A549 (cell line): Measurements from ENCODE around the gene DYNLRB2. TPM values are rescaled to one million over a fixed set of nuclear protein-coding genes. Genes with fewer than 3 reads are reported as not detected.

Experiments
- ATAC-seq, 2 experiments: fragments of 200-7000 bp in 1 of 2; fragments of >200 bp in 1 of 2; cut with Nextera tagmentation in 1 of 2; cut with Tn5 transposase in 1 of 2; 3 replicates each; pipeline versions ENCODE4 v1.8.0 to v1.9.1; 2018 to 2020; ENCODE audit warnings: mild to moderate bottlenecking in 1 of 2, moderate library complexity in 1 of 2
- CTCF ChIA-PET: fragments of 300-600 bp; sonication (Branson Sonifier 250); formaldehyde crosslinking; extraction: SDS; loops from one replicate; lab custom pipeline; 2021; ENCODE audit warnings: antibody characterized with exemption, inconsistent platforms; lab: Yijun Ruan, JAX
- POLR2A ChIA-PET: fragments of 350-600 bp; formaldehyde crosslinking; extraction: SDS; loops from one replicate; lab custom pipeline; 2021; ENCODE audit warnings: antibody characterized with exemption, inconsistent platforms; lab: Yijun Ruan, JAX
- DNase-seq, 2 experiments: peaks; one replicate each; pipeline versions ENCODE4 v3.0.0 to v3.0.0-alpha.2; 2011 to 2016; ENCODE audit warnings: low read depth in 1 of 2, low spot score in 1 of 2
- FAIRE-seq: peaks from 2 replicates; lab custom pipeline; 2011; peaks lifted over from hg19 to GRCh38; lab: Jason Lieb, UNC
- H3K27ac ChIP-seq, 2 experiments: fragments of >200 bp; sonication (Bioruptor Twin); formaldehyde crosslinking; 3 replicates each; pipeline ENCODE4 v1.5.1; 2016 to 2017
- H3K4me1 ChIP-seq: fragments of >200 bp; sonication (Bioruptor Twin); formaldehyde crosslinking; 3 replicates; pipeline ENCODE4 v1.6.1; 2016
- H3K4me2 ChIP-seq: fragments of >200 bp; sonication (Bioruptor Twin); formaldehyde crosslinking; 3 replicates; pipeline ENCODE4 v1.6.1; 2016
- H3K4me3 ChIP-seq: fragments of >200 bp; sonication (Bioruptor Twin); formaldehyde crosslinking; 3 replicates; pipeline ENCODE4 v1.5.1; 2016
- H3K9me3 ChIP-seq: fragments of >200 bp; sonication (Bioruptor Twin); formaldehyde crosslinking; 3 replicates; pipeline ENCODE4 v1.6.1; 2016
- BHLHE40 ChIP-seq: IDR thresholded peaks from 2 replicates; pipeline ENCODE4 v1.6.1; 2012; ENCODE audit warnings: low read depth, low read length, inconsistent platforms
- CBX8 ChIP-seq: fragments of 200-600 bp; sonication (generic); IDR thresholded peaks from 2 replicates; pipeline ENCODE4 v1.6.1; 2016
- CHD4 ChIP-seq: fragments of 200-600 bp; sonication (generic); IDR thresholded peaks from 2 replicates; pipeline ENCODE4 v1.6.1; 2016; ENCODE audit warnings: antibody characterized with exemption, mild to moderate bottlenecking, borderline replicate concordance
- E2F6 ChIP-seq: IDR thresholded peaks from 2 replicates; pipeline ENCODE4 v1.6.1; 2012; ENCODE audit warnings: low read depth, borderline replicate concordance
- EHMT2 ChIP-seq: fragments of 200-600 bp; sonication (generic); IDR thresholded peaks from 2 replicates; pipeline ENCODE4 v1.6.1; 2016; ENCODE audit warnings: antibody characterized with exemption, low read depth, mild to moderate bottlenecking, moderate library complexity
- EP300 ChIP-seq, 2 experiments: fragments of >200 bp; sonication (Bioruptor Twin); formaldehyde crosslinking; IDR thresholded peaks; 2 replicates in 1 of 2; 3 replicates in 1 of 2; pipeline ENCODE4 v1.6.1; 2016 to 2017
- FOSL2 ChIP-seq, 2 experiments: fragments of 450-650 bp in 1 of 2; fragments of >200 bp in 1 of 2; sonication (Bioruptor Twin) in 1 of 2; formaldehyde crosslinking; IDR thresholded peaks; 2 replicates each; pipeline versions ENCODE4 v1.5.0 to v1.6.1; 2016 to 2020; ENCODE audit warnings: mild to moderate bottlenecking in 1 of 2, moderate library complexity in 1 of 2
- GATA3 ChIP-seq: IDR thresholded peaks from 2 replicates; pipeline ENCODE4 v1.6.1; 2012; ENCODE audit warnings: borderline replicate concordance
- HEYL ChIP-seq: fragments of 250-450 bp; sonication (Bioruptor Pico); IDR thresholded peaks from 2 replicates; pipeline ENCODE4 v1.8.0; 2021; ENCODE audit warnings: mild to moderate bottlenecking, moderate library complexity
- HOXB5 ChIP-seq: fragments of 250-450 bp; sonication (Bioruptor Pico); IDR thresholded peaks from 2 replicates; pipeline ENCODE4 v1.5.0; 2020; ENCODE audit warnings: mild to moderate bottlenecking, moderate library complexity
- JUN ChIP-seq, 2 experiments: fragments of >200 bp; sonication (Bioruptor Twin); formaldehyde crosslinking; IDR thresholded peaks; 2 replicates in 1 of 2; 3 replicates in 1 of 2; pipeline ENCODE4 v1.6.1; 2016 to 2017
- KDM1A ChIP-seq: fragments of 200-600 bp; sonication (generic); IDR thresholded peaks from 2 replicates; pipeline ENCODE4 v1.6.1; 2016; ENCODE audit warnings: low read depth, mild to moderate bottlenecking
- MAFK ChIP-seq: fragments of 450-650 bp; IDR thresholded peaks from 2 replicates; pipeline ENCODE4 v1.6.1; 2014; ENCODE audit not compliant: partially characterized antibody
- MYC ChIP-seq: IDR thresholded peaks from 2 replicates; pipeline ENCODE4 v1.6.1; 2012; ENCODE audit warnings: mild to moderate bottlenecking, inconsistent platforms, low read length, improper control_type of control experiment, borderline replicate concordance
- PHF8 ChIP-seq: fragments of 200-600 bp; sonication (generic); IDR thresholded peaks from 2 replicates; pipeline ENCODE4 v1.6.1; 2016; ENCODE audit warnings: low read depth, mild to moderate bottlenecking, antibody characterized with exemption, moderate library complexity, borderline replicate concordance
- POLR2AphosphoS2 ChIP-seq: conservative IDR thresholded peaks from 2 replicates; pipeline ENCODE4 v1.6.1; 2012; ENCODE audit warnings: low read length, improper control_type of control experiment, inconsistent platforms
- RARB ChIP-seq: fragments of 250-450 bp; sonication (Bioruptor Pico); IDR thresholded peaks from 2 replicates; pipeline ENCODE4 v1.8.0; 2021; ENCODE audit warnings: mild to moderate bottlenecking, moderate library complexity
- RCOR1 ChIP-seq: fragments of 150-350 bp; IDR thresholded peaks from 2 replicates; pipeline ENCODE4 v1.6.1; 2014; ENCODE audit warnings: antibody characterized with exemption, low read length, low read depth
- RFX5 ChIP-seq: fragments of 450-650 bp; IDR thresholded peaks from 2 replicates; pipeline ENCODE4 v1.7.1; 2014; ENCODE audit warnings: antibody characterized with exemption, mild to moderate bottlenecking, moderate library complexity
- RNF2 ChIP-seq: fragments of 200-600 bp; sonication (generic); IDR thresholded peaks from 2 replicates; pipeline ENCODE4 v1.6.1; 2016; ENCODE audit warnings: low read depth, mild to moderate bottlenecking, antibody characterized with exemption, moderate library complexity, borderline replicate concordance
- SMC3 ChIP-seq: fragments of >200 bp; sonication (Bioruptor Twin); formaldehyde crosslinking; IDR thresholded peaks from 3 replicates; pipeline ENCODE4 v1.6.1; 2018; ENCODE audit warnings: inconsistent platforms
- SREBF2 ChIP-seq: fragments of 450-650 bp; IDR thresholded peaks from 2 replicates; pipeline ENCODE4 v1.6.1; 2014; ENCODE audit warnings: mild to moderate bottlenecking, moderate library complexity
- TFCP2L1 ChIP-seq: fragments of 250-450 bp; sonication (Bioruptor Pico); IDR thresholded peaks from 2 replicates; pipeline ENCODE4 v1.5.0; 2021; ENCODE audit warnings: mild to moderate bottlenecking
- TP53 ChIP-seq: fragments of 250-450 bp; sonication (Bioruptor Pico); IDR thresholded peaks from 2 replicates; pipeline ENCODE4 v1.5.0; 2021; ENCODE audit warnings: mild to moderate bottlenecking, moderate library complexity
- ZC3H11A ChIP-seq: fragments of 450-650 bp; IDR thresholded peaks from 2 replicates; pipeline ENCODE4 v1.6.1; 2014; ENCODE audit warnings: antibody characterized with exemption, mild to moderate bottlenecking
- ZFP36 ChIP-seq: fragments of 450-650 bp; IDR thresholded peaks from 2 replicates; pipeline ENCODE4 v1.6.1; 2014; ENCODE audit warnings: borderline replicate concordance; ENCODE audit not compliant: partially characterized antibody
- ZNF302 ChIP-seq: fragments of 250-450 bp; sonication (Bioruptor Pico); IDR thresholded peaks from 2 replicates; pipeline ENCODE4 v1.9.0; 2021; ENCODE audit warnings: inconsistent platforms, mild to moderate bottlenecking, moderate library complexity
- WGBS: methylation state at CpG from one replicate; pipeline ENCODE4 v1.1.6; 2017; ENCODE audit errors: missing lambda C conversion rate; 5-methylcytosine and 5-hydroxymethylcytosine counted together
- polyA plus RNA-seq, 4 experiments: library from polyadenylated mRNA; depleted of rRNA in 3 of 4; stranded (reverse); fragments of >200 nt; fragmentation: RNase III in 1 of 4; extraction: RNeasy Plus Mini Kit Qiagen cat#74134 plus additional on column Dnase treatment in 1 of 4; gene quantifications; 2 replicates in 3 of 4; 3 replicates in 1 of 4; pipeline ENCODE4 v1.2.3, GENCODE V29; 2011 to 2017

Gene DYNLRB2
- polyA plus RNA-seq, 2 of the 4 experiments (the other 2 are of a cell fraction): not detected

- ATAC-seq (no peak), DNase-seq (no peak), FAIRE-seq (no peak)
- CTCF ChIA-PET: no interaction called here
- no peaks in the 10 kb centered on the region for H3K4me1 ChIP-seq
- no peak overlapping the region for H3K4me2 ChIP-seq
- POLR2A ChIA-PET: no interaction called here
- TF ChIP-seq RARB (CRISPR knock-in tag) (no peak), SREBF2 (no peak), RCOR1 (no peak), JUN (IDR thresholded peaks at IDR 0.05) (no peak), TFCP2L1 (CRISPR knock-in tag) (no peak), RFX5 (no peak), CBX8 (no peak), GATA3 (no peak), HEYL (CRISPR knock-in tag) (no peak), ZC3H11A (no peak), FOSL2 (IDR thresholded peaks at IDR 0.05) (no peak), FOSL2 (CRISPR knock-in tag; IDR thresholded peaks at IDR 0.05) (no peak), BHLHE40 (no peak), RNF2 (no peak), ZFP36 (no peak), PHF8 (no peak), SMC3 (no peak), CHD4 (no peak), E2F6 (no peak)
- no peaks in the 10 kb centered on the region for H3K9me3 ChIP-seq
- H3K27ac ChIP-seq: no peak overlapping the region
- 3% methylated on average over 1 of the region's 1 CpG for WGBS
- H3K4me3 ChIP-seq: no peak overlapping the region
Measured at GRCh38 chr16:80576343-80576912, 35.6 kb downstream of the DYNLRB2 start.

DNA sequence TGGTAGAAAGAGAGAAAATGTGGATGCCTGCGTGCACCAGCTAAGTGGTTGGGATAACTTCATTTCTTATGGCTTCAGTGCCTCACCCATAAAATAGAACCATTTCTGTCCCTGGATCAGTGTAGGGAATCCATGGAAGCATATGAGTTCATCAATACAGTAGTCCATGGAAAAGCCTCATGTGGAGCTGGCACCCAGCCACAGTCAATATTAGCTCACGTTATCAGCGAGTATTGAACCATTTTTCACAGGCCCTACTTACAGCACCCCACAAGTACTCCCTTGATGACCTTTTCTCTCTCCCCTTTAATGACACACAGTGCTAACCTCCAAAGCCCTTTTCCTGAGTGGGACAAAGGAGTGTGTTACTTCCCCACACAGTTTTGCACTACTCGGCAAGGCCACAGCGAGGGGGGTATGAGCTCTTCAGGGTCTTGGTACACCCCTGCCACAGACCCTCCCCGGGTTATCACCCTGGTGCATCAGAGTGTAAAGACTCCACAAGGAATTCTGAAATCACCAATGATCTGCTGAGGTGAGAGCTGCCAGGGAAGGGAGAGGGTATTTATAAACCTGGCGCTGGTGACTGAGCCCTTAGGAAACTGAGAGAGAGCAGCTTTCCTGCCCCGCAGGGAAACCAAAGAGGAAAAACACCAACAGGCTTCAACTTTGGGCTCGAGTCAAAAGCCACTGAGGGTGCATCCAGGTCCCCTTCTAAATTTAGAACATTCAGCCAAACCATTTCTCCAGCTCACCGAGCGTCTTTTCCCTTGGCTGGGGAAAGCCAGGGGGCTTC lies 36.9 kb downstream of the DYNLRB2 start:
- no peak for ATAC-seq
- H3K27ac ChIP-seq: no peak overlapping the region
- no peaks in the 10 kb centered on the region for H3K4me1 ChIP-seq
- WGBS: 14% methylated on average over 11 of the region's 11 CpGs
- ChIA-PET CTCF (no interaction called here), POLR2A (no interaction called here)
- no peak for FAIRE-seq
- no peak overlapping the region for H3K4me3 ChIP-seq
- no peak overlapping the region for H3K4me2 ChIP-seq
- TF ChIP-seq POLR2AphosphoS2: no peak
- no peak for TF ChIP-seq KDM1A
- TF ChIP-seq PHF8: no peak
- no peak for TF ChIP-seq MYC
- TF ChIP-seq TP53 (CRISPR knock-in tag): no peak
- no peak for TF ChIP-seq HOXB5 (CRISPR knock-in tag)
- no peak for TF ChIP-seq ZNF302 (CRISPR knock-in tag)
- no peak for TF ChIP-seq MAFK
- TF ChIP-seq EHMT2: no peak
- no peak for TF ChIP-seq EP300 (IDR thresholded peaks at IDR 0.05)
- no peak for TF ChIP-seq BHLHE40
- no peak for TF ChIP-seq CHD4
- no peaks in the 10 kb centered on the region for H3K9me3 ChIP-seq
- no peak for DNase-seq
